ENCODE data around the gene BIRC7.

DNA sequence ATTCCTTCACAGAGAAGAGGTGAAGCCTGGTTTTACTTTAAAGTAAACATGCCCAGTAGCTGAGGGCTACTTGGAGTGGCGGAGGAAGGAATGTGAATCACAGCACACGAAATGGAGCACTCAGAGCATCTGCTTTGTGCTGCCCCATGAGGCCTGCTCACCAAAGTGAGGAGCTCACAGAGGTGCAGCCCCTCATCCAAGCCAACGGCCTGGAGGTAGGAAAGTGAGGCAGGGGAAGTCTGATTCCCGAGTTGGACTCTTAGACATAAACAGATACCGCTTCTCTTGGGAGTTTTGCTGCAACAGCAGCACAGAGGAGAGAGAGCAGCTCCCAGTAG lies 23.3 kb upstream of the BIRC7 start:
- TF ChIP-seq, protein P1, sequence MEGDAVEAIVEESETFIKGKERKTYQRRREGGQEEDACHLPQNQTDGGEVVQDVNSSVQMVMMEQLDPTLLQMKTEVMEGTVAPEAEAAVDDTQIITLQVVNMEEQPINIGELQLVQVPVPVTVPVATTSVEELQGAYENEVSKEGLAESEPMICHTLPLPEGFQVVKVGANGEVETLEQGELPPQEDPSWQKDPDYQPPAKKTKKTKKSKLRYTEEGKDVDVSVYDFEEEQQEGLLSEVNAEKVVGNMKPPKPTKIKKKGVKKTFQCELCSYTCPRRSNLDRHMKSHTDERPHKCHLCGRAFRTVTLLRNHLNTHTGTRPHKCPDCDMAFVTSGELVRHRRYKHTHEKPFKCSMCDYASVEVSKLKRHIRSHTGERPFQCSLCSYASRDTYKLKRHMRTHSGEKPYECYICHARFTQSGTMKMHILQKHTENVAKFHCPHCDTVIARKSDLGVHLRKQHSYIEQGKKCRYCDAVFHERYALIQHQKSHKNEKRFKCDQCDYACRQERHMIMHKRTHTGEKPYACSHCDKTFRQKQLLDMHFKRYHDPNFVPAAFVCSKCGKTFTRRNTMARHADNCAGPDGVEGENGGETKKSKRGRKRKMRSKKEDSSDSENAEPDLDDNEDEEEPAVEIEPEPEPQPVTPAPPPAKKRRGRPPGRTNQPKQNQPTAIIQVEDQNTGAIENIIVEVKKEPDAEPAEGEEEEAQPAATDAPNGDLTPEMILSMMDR (IDR thresholded peaks at IDR 0.05), result no peak
- TF ChIP-seq POLR2A (IDR thresholded peaks at IDR 0.05) (no peak), EP300 (IDR thresholded peaks at IDR 0.05) (no peak)

Data from tibial nerve (tissue), 4 donors.